Fibroblast of lung (primary cell): ENCODE measurements around the gene DLX2. TPM values are rescaled to one million over a fixed set of nuclear protein-coding genes. Genes with fewer than 3 reads are reported as not detected.

ENCODE experiments used
- DNase-seq, 2 donors: peaks; one replicate each; pipeline versions ENCODE4 v3.0.0 to v3.0.0-alpha.2; 2010; ENCODE audit warnings: low read depth in 2 of 2
- H2AFZ ChIP-seq: 2 replicates; pipeline ENCODE4 v1.5.1; 2012; ENCODE audit warnings: low read length, control low read depth, inconsistent platforms
- H3K27ac ChIP-seq: 2 replicates; pipeline ENCODE4 v1.5.1; 2011; ENCODE audit warnings: low read length, control low read depth; ENCODE audit not compliant: insufficient read depth
- H3K27me3 ChIP-seq: 2 replicates; pipeline ENCODE4 v1.5.1; 2011; ENCODE audit warnings: mild to moderate bottlenecking, low read length; ENCODE audit not compliant: control insufficient read depth, insufficient read depth
- H3K36me3 ChIP-seq: 2 replicates; pipeline ENCODE4 v1.5.1; 2011; ENCODE audit warnings: low read length; ENCODE audit not compliant: control insufficient read depth, insufficient read depth
- H3K4me1 ChIP-seq: 2 replicates; pipeline ENCODE4 v1.5.1; 2011; ENCODE audit warnings: low read length; ENCODE audit not compliant: control insufficient read depth, insufficient read depth; ENCODE audit errors: extremely low read depth
- H3K4me2 ChIP-seq: 2 replicates; pipeline ENCODE4 v1.5.1; 2011; ENCODE audit warnings: low read length, control low read depth; ENCODE audit not compliant: insufficient read depth; ENCODE audit errors: extremely low read depth
- H3K4me3 ChIP-seq, 4 experiments: fragments of 200-600 bp in 1 of 4; sonication (generic) in 1 of 4; replicated peaks in 1 of 4; 2 replicates each; pipeline ENCODE4 v1.5.1; 2011 to 2016; ENCODE audit warnings: low read length in 4 of 4, low read depth in 3 of 4, mild to moderate bottlenecking in 3 of 4, control low read depth in 2 of 4, inconsistent platforms in 1 of 4, mixed read lengths in 1 of 4; ENCODE audit not compliant: insufficient read depth in 1 of 4; ENCODE audit errors: control extremely low read depth in 1 of 4
- H3K79me2 ChIP-seq: 2 replicates; pipeline ENCODE4 v1.5.1; 2012; ENCODE audit warnings: mild to moderate bottlenecking, low read length, inconsistent platforms; ENCODE audit not compliant: control insufficient read depth, insufficient read depth
- H3K9ac ChIP-seq: 2 replicates; pipeline ENCODE4 v1.5.1; 2011; ENCODE audit warnings: mild to moderate bottlenecking, low read length, control low read depth; ENCODE audit not compliant: insufficient read depth
- H3K9me3 ChIP-seq: 2 replicates; pipeline ENCODE4 v1.5.1; 2012; ENCODE audit warnings: low read depth, low read length; ENCODE audit not compliant: control insufficient read depth, insufficient read depth
- H4K20me1 ChIP-seq: 2 replicates; pipeline ENCODE4 v1.5.1; 2011; ENCODE audit warnings: low read length; ENCODE audit not compliant: control insufficient read depth, insufficient read depth; ENCODE audit errors: extremely low read depth
- CTCF ChIP-seq, 2 donors: IDR thresholded peaks in 1 of 2; conservative IDR thresholded peaks in 1 of 2; 1 replicate in 1 of 2; 2 replicates in 1 of 2; pipeline ENCODE4 v1.5.1; 2011 to 2012; ENCODE audit warnings: low read length in 2 of 2, control low read depth in 1 of 2, inconsistent platforms in 1 of 2, low read depth in 1 of 2, mild to moderate bottlenecking in 1 of 2
- EZH2 ChIP-seq: IDR thresholded peaks from 2 replicates; pipeline ENCODE4 v1.5.1; 2012; ENCODE audit warnings: low read length, control low read depth, mild to moderate bottlenecking; ENCODE audit errors: missing control alignments
- polyA plus RNA-seq, 2 donors: library from polyadenylated mRNA; depleted of rRNA in 1 of 2; stranded (reverse) in 1 of 2; unstranded in 1 of 2; fragments of >200 nt; gene quantifications; 2 replicates each; pipeline ENCODE4 v1.2.1, GENCODE V29; 2011 to 2012; ENCODE audit warnings: missing spikeins in 1 of 2
- total RNA-seq: library from RNA; depleted of rRNA; stranded (reverse); fragments of >200 nt; gene quantifications from 2 replicates; pipeline ENCODE4 v1.2.1, GENCODE V29; 2014

The DLX2 gene
- total and polyA plus RNA-seq, 2 donors (not counting 1 experiment from before 2014, with no cell fraction given): not detected

- Histone ChIP-seq H3K9me3 (no peaks in the 10 kb centered on the region), H3K27me3 (peaks cover 88% of the 10 kb centered on the region), H3K79me2 (no peaks in the 10 kb centered on the region), H3K4me2 (peak within 1 kb of the TSS; percentile 83), H3K4me3 (peak within 1 kb of the TSS; percentile 47 to 65 (median 57)), H3K4me1 (peaks cover 6% of the 10 kb centered on the region), H4K20me1 (no peaks in the 10 kb centered on the region), H2AFZ (peak within 1 kb of the TSS; percentile 55), H3K27ac (peak within 1 kb of the TSS; percentile 8), H3K36me3 (no peaks in the 10 kb centered on the region), H3K9ac (peak within 1 kb of the TSS; percentile 20)
- peak; percentile 85 for TF ChIP-seq EZH2
- no peak for TF ChIP-seq CTCF (conservative IDR thresholded peaks at IDR 0.05 in 1 of 2, IDR thresholded peaks at IDR 0.05 in 1 of 2; ENCODE audit: low read depth in 1 of 2, low read length in 2 of 2)
- DNase-seq: no peak
Measured at GRCh38 chr2:172085460-172086159, 17.1 kb downstream of the DLX2 start, which contains the start of gene DLX1. Gene DLX1, plus strand, starts transcription at chr2:172085507. Its CDS starts 171 bp downstream, at chr2:172085678.

- DNase-seq: peak; percentile 91 to 93
- H3K4me1 ChIP-seq: peaks cover 6% of the 10 kb centered on the region
- no peaks in the 10 kb centered on the region for H4K20me1 ChIP-seq
- peaks cover 81% of the 10 kb centered on the region for H3K27me3 ChIP-seq
- H3K27ac ChIP-seq: peak overlapping the region; percentile 8
- H3K4me2 ChIP-seq: peak overlapping the region; percentile 83
- H2AFZ ChIP-seq: peak overlapping the region; percentile 55
- H3K79me2 ChIP-seq: no peaks in the 10 kb centered on the region
- peak overlapping the region; percentile 47 to 65 (median 57) for H3K4me3 ChIP-seq
- H3K36me3 ChIP-seq: no peaks in the 10 kb centered on the region
- H3K9me3 ChIP-seq: no peaks in the 10 kb centered on the region
- no peak for TF ChIP-seq CTCF (conservative IDR thresholded peaks at IDR 0.05 in 1 of 2, IDR thresholded peaks at IDR 0.05 in 1 of 2; ENCODE audit: low read depth in 1 of 2, low read length in 2 of 2)
- no peak for TF ChIP-seq EZH2
- peak overlapping the region; percentile 20 for H3K9ac ChIP-seq
Measured at GRCh38 chr2:172084645-172085459, 17.8 kb downstream of the DLX2 start.

- Histone ChIP-seq H3K79me2 (no peaks in the 10 kb centered on the region), H3K4me2 (peak overlapping the region; percentile 83), H3K36me3 (no peaks in the 10 kb centered on the region), H3K27me3 (peaks cover 75% of the 10 kb centered on the region), H3K27ac (no peak overlapping the region), H3K4me1 (peaks cover 6% of the 10 kb centered on the region), H4K20me1 (no peaks in the 10 kb centered on the region), H3K9ac (no peak overlapping the region), H3K9me3 (no peaks in the 10 kb centered on the region), H2AFZ (no peak overlapping the region), H3K4me3 (peak overlapping the region in 2 of 4 experiments; percentile 64 to 65)
- TF ChIP-seq EZH2 (no peak), CTCF (conservative IDR thresholded peaks at IDR 0.05 in 1 of 2, IDR thresholded peaks at IDR 0.05 in 1 of 2; ENCODE audit: low read depth in 1 of 2, low read length in 2 of 2) (no peak)
- no peak for DNase-seq
Measured at GRCh38 chr2:172084395-172084644, 18.4 kb downstream of the DLX2 start.
